ENCODE results near the gene PDE8B. TPM values are rescaled to one million over a fixed set of nuclear protein-coding genes. Genes with fewer than 3 reads are reported as not detected.
"Not testable (repeated sequence)": the region's sequence is repeated elsewhere in the genome, so short reads cannot be mapped to it uniquely, and the experiment has no call there.

The PDE8B gene
- polyA plus RNA-seq, 3 donors: 5.0 to 5.6 (median 5.3) TPM

DNA sequence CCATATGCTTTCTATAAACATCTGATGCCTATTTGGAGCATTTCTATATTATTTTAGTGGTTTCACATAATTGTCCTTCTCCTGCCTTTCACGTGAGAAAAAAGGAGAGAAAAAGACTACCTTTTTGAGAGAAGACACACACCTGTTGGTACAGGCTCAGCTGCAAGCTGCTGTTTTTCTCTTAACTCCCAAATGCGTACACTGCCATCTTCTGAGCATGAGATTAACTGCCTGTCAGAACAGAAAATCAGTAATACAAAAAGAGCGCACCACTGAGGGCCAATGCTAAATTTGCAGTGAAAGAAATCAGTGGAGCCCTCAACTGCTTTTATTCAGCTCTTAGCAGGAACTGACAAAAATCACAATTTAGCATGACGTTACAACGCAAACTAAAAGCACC is 226.7 kb downstream of the PDE8B start:
- peak; percentile 11 for DNase-seq

DNA sequence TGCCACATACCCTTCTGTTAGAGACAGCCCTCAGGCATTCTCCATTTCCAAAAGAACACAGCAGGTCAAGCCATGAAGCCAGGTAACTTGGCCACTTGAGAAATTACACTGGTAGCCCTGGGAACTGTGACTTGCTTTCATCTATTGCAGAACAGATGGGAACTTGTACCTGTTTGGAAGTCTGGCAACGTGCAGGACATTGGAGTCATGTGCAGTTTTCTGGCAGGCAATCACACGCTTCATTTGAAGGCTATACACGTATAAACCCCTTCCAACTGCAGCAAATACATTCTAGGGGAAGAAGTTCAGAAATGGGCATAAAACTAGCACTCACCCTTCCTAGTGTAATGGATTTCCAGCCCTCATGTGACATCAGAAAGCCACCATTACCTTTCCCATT is 227.6 kb downstream of the PDE8B start:
- DNase-seq: no peak

DNA sequence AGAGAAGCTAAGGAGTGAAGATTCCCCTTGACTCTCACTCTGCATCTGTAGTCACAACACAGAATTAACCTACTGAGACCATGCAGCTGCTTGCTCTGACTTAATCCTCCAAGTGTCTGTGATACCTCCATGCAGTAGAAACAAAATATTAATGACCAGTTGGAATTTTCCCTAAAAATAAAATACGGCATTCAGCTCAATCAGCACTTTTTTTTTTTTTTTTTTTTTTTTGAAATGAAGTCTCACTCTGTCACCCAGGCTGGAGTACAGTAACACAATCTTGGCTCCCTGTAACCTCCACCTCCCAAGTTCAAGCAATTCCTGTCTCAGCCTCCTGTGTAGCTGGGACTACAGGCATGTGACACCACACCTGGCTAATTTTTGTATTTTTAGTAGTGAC is 233.2 kb downstream of the PDE8B start:
- DNase-seq: no peak

DNA sequence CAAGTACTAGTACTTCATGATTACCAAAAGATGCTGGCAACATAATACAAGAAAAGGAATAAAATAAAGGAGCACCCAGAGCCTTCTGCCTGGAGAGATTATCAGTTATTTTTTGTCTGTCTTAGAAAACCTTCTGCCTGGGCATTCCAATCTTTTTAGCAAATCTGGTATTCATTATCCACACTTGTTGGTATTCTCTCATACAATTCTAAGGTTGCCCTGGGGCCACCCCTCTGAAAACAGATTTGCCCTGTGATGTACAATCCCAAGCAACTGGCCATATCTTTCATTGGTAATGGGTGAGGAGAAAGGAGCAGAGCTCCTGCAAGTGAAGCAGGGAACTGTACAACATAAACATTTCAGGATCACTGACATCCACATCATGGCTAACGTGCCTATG is 233.9 kb downstream of the PDE8B start:
- DNase-seq: no peak

DNA sequence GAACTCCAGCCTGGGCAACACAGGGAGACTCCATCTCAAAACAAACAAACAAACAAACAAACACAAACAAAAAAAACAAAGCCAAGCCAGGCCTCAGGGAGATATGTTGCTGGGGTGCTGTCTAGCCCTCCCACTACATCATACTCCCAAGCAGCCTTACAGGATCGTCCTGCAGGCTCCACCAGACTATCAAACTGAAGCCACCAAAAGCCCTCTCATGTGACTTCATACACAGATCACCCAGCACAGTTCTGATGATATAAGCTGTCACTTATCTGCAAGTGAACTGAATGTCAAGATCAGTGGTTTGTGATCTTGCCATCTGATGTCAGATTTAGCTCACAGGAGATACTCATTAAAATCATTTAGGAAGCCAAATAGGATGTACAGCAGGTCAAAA is 238.4 kb downstream of the PDE8B start:
- no peak for DNase-seq

DNA sequence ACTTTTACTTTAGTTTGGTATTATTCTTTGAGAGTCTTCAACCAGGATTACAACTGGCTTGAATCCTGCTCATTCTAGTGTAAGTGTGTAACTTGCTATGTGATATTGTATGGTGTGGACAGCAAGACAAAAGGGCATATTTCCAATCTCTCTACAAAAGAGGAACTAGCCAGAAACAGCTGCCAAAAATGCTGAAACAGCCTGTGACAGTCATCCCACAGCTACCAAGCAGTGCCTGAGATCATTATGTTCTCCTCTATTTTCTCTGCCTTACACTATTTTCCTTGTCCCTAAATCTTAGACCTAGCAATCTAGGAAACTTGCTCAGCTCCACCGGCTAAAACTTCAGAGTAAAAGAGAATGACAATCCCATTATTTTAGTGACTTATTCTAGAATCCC is 238.8 kb downstream of the PDE8B start:
- no peak for DNase-seq

DNA sequence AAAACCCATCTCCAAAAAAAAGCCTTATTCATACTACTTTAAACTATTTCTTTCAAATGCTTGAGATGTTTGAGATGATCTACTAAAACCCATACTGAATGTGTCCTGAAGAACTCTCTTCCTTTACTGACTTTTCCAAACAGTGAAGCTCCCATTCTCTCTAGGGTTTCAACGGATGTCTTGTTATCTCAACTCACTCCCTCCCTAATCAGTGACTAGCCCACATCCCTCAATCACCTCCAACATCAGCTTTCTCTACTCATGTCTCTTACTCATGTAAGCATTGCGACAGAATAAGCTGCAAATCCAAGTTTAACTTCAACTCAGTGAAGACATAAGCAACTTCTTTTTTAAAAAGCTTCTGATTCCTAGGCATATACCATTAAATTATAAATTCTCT is 239.5 kb downstream of the PDE8B start:
- no peak for DNase-seq

DNA sequence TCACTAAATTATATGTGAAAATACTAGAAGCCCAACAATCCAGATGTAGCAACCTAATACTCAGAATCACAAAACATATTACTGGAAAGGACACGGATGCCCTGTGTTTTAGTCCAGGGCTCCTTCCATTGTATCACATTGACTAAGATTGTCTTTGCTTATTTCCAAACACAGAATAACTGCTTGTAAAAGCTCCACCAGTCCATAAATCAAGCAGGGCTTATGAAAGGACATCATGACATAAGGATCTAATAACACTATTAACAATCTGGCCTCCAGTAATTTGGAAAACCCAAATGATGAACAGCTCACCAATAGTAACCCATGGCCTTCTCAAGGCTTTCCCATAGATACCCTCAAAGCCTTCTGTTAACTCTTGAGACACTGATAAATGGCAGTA is 241.9 kb downstream of the PDE8B start:
- no peak for DNase-seq

DNA sequence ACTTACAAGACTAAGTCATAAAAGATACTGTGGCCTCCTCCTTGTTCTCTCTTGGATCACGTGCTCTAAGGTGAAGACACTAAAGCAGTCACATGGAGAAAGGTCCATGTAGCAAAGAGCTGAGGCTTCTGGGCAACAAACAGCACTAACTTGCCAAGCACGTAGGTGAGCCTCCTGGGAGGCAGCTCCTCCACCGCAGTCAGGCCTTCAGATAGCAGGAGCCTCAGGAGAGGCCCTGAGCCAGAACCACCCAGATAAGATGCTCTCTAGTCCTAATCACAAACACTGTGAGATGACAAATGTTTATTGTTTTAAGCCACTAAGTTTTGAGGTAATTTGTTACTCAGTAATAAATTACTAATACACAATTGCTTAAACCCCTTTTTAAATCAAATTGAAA is 243.6 kb downstream of the PDE8B start:
- DNase-seq: no peak

DNA sequence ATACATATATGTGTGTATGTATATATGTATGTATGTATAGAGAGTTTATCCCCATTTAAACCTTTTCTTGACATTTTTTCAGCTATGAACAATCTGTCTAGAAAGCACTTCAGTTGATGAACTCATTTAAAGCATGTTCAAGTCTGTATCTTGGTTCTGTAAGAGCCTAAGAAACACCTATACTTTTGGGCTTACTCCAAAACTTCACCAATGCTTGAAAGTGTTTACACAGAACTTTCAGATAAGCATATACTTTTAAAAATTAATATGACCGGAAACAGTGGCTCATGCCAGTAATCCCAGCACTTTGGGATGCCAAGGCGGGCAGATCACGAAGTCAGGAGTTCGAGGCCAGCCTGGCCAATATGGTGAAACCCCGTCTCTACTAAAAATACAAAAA is 250.8 kb downstream of the PDE8B start:
- DNase-seq: no peak

DNA sequence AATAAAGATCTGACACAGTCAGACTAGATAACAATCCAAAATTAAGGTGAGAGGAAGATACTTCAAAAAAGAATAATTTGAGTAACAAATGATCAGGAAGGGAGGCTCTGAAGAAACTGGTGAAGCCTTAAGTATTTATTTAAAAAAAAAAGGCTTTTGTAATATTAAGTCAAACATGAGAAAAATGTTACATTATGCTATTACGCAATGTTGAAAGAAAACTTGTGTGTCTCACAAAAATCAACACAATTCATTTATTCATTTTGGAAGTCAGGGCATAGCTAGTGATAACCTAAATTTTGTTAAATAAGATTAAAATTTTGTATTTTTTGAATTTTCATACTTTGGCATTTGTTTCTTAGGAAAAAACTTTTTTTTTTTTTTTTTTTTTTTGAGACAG is 253.4 kb downstream of the PDE8B start:
- DNase-seq: no peak

DNA sequence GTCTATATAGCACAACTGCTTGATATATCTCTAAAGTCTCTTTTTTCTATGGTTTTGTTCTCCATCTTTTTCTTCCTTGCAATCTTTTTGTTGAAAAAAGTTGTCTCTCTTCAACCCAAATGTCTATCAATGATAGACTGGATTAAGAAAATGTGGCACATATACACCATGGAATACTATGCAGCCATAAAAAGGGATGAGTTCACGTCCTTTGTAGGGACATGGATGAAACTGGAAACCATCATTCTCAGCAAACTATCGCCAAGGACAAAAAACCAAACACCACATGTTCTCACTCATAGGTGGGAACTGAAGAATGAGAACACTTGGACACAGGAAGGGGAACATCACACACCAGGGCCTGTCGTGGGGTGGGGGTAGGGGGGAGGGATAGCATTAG is 258.4 kb downstream of the PDE8B start:
- DNase-seq: not testable (repeated sequence)

DNA sequence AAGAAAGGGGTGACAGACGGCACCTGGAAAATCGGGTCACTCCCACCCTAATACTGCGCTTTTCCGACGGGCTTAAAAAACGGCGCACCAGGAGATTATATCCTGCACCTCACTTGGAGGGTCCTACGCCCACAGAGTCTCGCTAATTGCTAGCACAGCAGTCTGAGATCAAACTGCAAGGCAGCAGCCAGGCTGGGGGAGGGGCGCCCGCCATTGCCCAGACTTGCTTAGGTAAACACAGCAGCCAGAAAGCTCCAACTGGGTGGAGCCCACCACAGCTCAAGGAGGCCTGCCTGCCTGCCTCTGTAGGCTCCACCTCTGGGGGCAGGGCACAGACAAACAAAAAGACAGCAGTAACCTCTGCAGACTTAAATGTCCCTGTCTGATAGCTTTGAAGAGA is 264.6 kb downstream of the PDE8B start:
- DNase-seq: not testable (repeated sequence)

Other genes starting within 250 kb of the PDE8B start
- 10 to 100 TPM; 28.3 to 31.7 (median 31.3) TPM for gene AGGF1, start 180.3 kb upstream of the PDE8B start, polyA plus RNA-seq (ENCODE audit: insufficient read length in 3 of 3)
- gene ZBED3, start 123.4 kb upstream of the PDE8B start, polyA plus RNA-seq (ENCODE audit: insufficient read length in 3 of 3): 10 to 100 TPM; 33.1 to 37.0 (median 36.6) TPM